Activated CD8-positive, alpha-beta memory T cell treated with anti-CD3 and anti-CD28 coated beads, Interleukin-2, amount 50 U/mL, for 1 hour (primary cell): ENCODE results near the gene DAP.
"Not testable (repeated sequence)": the region's sequence is repeated elsewhere in the genome, so short reads cannot be mapped to it uniquely, and the experiment has no call there.

Experiments used
- DNase-seq: peaks from one replicate; pipeline ENCODE4 v3.0.0-alpha.2; 2020; ENCODE audit errors: extremely low read depth

DAP gene

DNA sequence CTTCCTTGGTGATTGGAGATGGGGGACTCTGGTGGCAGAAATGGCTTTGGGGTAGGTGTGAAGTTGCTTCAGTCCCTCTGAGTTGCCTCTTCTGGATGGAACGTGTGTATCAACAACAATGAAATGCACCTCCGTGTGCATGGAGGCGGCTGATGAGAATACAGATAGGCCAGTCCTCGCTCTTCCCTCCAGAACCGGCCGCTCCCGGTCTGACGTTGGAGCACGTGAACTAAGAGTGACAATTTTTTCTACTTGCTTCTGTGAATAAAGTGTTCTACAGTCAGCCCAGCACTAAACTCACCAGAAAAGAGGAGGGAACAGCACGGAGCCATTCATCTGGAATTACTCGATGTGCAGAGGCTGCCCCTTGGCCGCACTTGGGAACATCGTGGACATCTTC lies 106.5 kb downstream of the DAP start:
- DNase-seq, result no peak

- DNase-seq, result no peak
Observed at GRCh38 chr5:10653751-10654400, 107.2 kb downstream of the DAP start.

DNA sequence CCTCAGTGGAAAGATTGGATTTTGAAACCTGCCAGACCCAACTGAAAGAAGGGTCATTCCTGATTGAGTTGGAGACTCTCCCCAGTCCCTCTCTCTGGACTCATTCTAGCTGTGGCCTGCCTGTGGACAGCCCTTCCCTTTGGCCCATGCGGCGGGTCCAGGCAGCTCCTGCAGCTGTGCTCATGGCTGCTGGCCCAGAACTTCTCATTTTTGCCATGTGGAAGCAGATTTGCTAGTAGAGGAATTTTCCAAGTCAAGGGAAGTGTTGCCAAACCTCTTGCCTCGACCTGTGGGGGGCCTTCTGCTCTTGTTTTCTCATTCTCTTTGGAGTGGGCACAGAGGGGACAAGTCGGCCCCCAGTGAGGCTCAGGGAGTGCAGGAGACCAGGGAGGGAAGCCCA lies 108.0 kb downstream of the DAP start:
- DNase-seq, result no peak

DNA sequence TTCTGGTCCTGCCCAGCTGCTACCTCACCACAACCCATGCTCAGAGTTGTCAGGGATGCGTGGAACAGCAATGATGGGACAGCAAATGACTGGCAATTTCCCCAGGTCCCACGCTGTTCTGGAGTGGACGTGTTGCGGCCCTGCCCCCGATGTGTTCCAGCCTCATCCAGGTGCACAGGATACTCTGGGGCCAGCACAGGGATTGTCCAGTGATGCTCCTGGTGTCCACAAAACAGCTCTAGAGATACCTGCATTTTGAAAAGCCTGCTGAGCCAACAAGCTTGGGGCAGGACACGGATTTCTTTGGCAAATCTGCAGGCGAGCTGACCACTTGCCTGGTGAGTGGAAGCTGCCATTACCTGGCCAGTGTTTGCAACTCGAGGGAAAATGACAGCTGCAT lies 108.4 kb downstream of the DAP start:
- DNase-seq, result no peak

- DNase-seq, result no peak
Observed at GRCh38 chr5:10652151-10652550, 108.9 kb downstream of the DAP start.

DNA sequence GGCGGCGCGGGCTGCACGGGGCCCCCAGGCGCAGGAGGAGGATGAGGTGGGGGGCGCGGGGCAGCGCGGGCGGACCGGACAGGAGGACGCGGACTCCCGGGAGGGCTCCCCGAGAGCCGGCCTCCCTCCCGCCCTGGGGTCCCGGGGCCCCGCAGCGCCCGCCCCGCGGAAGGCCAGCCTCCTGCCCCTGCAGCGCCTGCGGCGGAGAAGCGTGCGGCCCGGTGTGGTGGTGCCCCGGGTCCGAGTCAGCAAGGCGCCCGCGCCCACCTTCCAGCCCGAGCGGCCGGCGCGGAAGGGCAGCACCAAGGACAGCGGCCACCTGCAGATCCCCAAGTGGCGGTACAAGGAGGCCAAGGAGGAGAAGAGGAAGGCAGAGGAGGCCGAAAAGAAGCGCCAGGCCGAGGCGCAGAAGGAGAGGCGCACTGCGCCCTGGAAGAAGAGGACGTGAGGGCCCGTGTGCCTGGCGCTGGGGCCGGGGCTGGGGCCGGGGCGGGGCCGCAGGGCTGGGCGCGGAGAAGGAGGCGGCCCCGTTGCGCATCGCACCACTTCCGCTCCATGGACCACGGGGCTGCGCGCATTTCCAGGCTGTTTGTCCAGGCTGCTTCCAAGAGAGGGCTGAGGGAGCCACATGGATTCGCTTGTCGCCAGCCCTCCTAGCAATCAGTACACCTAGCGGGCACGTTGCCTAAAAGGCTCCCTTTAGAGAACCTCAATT lies 111.2 kb downstream of the DAP start:
- DNase-seq, result no peak

GRCh38 chr5:10648806-10649665 lies 112.0 kb downstream of the DAP start:
- DNase-seq, result no peak

DNA sequence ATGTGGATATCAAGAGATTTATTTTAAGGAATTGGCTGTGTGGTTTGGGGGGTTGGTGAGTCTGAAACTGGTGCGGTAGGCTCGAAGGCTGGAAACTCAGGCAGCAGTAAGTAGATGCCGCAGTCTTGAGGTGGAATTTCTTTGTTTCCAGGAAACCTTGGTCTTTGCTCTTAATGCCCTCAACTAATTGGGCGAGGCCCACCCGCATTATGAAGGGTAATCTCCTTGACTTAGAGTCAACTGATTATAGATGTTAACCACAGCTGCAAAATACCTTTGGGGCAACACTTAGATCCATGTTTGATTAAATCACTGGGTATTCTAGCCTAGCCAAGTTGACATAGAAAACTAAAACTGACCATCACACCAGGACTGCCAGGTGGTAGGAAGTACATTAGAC lies 113.4 kb downstream of the DAP start:
- DNase-seq, result no peak

GRCh38 chr5:10645671-10646070 lies 115.4 kb downstream of the DAP start:
- DNase-seq, result no peak

DNA sequence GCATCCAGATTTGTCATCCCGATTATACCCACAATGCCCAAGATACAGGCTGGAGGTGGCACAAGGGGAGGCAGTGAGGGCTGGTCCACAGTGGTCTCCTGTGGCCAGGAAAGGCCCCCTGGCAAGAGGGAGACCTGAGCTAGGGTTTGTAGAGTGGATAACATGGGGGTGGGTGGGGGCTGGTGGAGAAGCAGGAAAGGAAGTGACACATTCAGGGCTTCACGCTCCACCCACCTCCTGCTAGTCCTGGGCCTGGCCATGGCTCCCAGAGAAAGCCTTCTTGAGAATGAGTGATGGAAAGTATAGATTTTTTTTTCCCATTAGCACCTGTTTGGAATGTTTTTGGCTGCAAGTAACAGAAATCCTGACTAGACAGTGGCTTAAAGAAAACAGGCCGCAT lies 115.9 kb downstream of the DAP start:
- DNase-seq, result no peak

GRCh38 chr5:10644192-10644591 lies 116.8 kb downstream of the DAP start:
- DNase-seq, result no peak

- DNase-seq, result no peak
Observed at GRCh38 chr5:10642367-10642766, 118.7 kb downstream of the DAP start.

GRCh38 chr5:10639846-10640368 lies 121.1 kb downstream of the DAP start:
- DNase-seq, result no peak

DNA sequence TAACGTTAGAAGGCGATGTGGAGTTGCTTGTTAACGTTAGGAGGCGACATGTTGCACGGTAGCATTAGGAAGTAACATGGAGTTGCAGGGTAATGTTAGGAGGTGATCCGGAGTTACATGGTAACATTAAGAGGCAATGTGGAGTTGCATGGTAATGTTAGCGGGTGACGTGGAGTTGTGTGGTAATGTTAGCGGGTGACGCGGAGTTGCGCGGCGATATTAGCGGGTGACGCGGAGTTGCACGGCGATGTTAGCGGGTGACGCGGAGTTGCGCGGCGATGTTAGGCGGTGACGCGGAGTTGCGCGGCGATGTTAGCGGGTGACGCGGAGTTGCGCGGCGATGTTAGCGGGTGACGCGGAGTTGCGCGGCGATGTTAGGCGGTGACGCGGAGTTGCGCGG lies 122.3 kb downstream of the DAP start:
- DNase-seq, result not testable (repeated sequence)

DNA sequence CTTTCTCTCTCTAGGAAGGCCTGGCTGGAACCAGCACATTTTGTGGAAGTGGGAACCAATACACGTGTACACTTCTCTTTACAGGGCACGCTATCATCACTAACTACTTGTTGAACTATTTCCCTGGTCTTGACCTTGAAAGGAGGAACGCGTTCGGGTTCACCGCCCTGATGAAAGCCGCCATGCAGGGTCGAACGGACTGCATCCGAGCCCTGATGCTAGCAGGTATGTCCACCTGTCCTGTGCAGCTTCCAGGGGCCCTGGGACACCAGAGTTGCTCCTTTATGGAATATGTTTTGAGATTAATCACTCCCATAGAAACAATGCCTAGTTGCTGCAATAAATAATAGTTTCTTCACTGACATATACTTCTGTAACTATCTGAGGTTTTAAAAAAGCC lies 123.1 kb downstream of the DAP start:
- DNase-seq, result no peak

- no peak for DNase-seq
Observed at GRCh38 chr5:10636363-10637142, 124.5 kb downstream of the DAP start.

- no peak for DNase-seq
Observed at GRCh38 chr5:10635867-10636350, 125.1 kb downstream of the DAP start.

DNA sequence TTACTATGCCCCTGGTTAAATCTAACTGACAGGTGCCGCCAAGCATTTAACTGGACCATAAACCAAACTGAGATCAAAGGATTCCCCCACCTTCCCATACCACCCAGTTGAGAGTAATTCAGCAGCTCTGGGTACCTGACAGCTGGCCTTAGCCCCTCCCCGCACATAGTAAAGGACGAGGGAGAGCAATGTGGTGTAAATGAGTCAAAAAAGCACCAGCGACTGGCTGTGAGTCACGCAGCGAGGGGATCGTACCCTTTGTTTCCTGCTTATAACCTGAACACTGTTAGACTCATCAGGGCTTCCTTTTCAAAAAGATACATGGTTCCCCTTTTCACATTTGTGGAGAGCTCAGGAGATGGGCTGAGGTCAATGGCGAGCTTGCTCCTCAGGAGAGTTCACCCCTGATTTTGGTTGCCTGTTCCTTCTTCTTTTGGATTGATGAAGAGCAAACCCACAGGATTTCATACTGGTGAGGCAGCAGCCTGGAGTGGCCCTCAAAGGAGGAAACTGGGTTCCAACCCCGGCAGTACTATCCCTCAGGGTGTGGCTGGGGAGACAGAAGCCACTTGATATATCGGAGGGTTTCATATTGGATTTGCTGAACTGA lies 125.7 kb downstream of the DAP start:
- DNase-seq, result no peak

- no peak for DNase-seq
Observed at GRCh38 chr5:10634562-10634961, 126.5 kb downstream of the DAP start.

DNA sequence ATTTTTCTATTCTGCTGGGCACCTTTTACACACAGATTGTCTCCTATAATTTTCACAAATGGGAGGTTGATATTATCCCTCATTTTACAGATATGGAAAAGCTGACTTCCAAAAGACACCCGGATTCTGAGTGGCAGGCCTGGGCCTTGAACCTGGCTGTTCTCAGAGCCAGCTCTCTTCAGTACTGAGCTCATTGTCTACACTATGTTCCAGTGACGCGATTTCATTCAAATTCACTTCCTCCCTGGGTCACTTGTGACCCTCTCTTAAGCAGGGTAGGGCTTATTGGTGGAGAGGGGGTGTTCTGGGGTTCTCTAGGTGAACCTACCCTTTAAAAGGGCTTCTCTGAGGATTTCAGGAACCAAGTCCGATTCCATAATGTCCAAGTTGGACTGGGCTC lies 127.0 kb downstream of the DAP start:
- no peak for DNase-seq
